Mucosa of descending colon (tissue), 3 donors: Measurements from ENCODE around the gene PTPRN2. TPM values are rescaled to one million over a fixed set of nuclear protein-coding genes. Genes with fewer than 3 reads are reported as not detected.
A peak's percentile ranks its signal among the peaks of the same experiment; 100 is the strongest.

Experiments used
- ATAC-seq: fragments of 200-7000 bp; cut with Tn5 transposase; one replicate; pipeline ENCODE4 v1.9.1; 2020; ENCODE audit warnings: mild to moderate bottlenecking, moderate library complexity
- DNase-seq, 3 donors: peaks; one replicate each; pipeline ENCODE4 v3.0.0-alpha.2; 2020
- H3K36me3 ChIP-seq: fragments of 200-600 bp; one replicate; pipeline ENCODE4 v1.8.0; 2021; ENCODE audit warnings: low read depth, mild to moderate bottlenecking
- H3K4me1 ChIP-seq: fragments of 200-600 bp; one replicate; pipeline ENCODE4 v1.8.0; 2021; ENCODE audit warnings: low read depth, mild to moderate bottlenecking
- H3K4me3 ChIP-seq: fragments of 200-600 bp; one replicate; pipeline ENCODE4 v1.8.0; 2021; ENCODE audit warnings: mild to moderate bottlenecking
- H3K9me3 ChIP-seq: fragments of 200-600 bp; one replicate; pipeline ENCODE4 v1.8.0; 2021; ENCODE audit warnings: mild to moderate bottlenecking
- intact Hi-C, 2 donors: fragments of 100-400 bp; cut with DNase I in 1 of 2; cut with micrococcal nuclease in 1 of 2; formaldehyde crosslinking; loops; one replicate each; pipeline versions ENCODE4 v1.11.0 to v1.11.1; 2022; cut with DNase I, micrococcal nuclease
- total RNA-seq, 3 donors: library from RNA; stranded (reverse); fragmentation: NEBNext Ultra II Directional in 2 of 3; extraction: Animal tissue kit (Norgen Biotek cat#: 25700) in 2 of 3; gene quantifications; one replicate each; pipeline versions ENCODE4 v1.2.1 to v1.2.4, GENCODE V29; 2021 to 2023
- TF ChIP-seq, protein P1 (sequence below): fragments of 200-600 bp; IDR thresholded peaks from one replicate; pipeline ENCODE4 v1.8.0; 2022; ENCODE audit warnings: antibody characterized with exemption, mild to moderate bottlenecking
- donor health status: DM: no; HTN: no; CAD: no; lungs with moderate emphysema.
- donor health status: DM: no; HTN: no; CAD: no.
- donor health status: DM: no; HTN: yes; CAD: no.

Gene PTPRN2
- total RNA-seq, 3 donors from 2014 or later = 12.5 to 28.0 (median 26.2) TPM

DNA sequence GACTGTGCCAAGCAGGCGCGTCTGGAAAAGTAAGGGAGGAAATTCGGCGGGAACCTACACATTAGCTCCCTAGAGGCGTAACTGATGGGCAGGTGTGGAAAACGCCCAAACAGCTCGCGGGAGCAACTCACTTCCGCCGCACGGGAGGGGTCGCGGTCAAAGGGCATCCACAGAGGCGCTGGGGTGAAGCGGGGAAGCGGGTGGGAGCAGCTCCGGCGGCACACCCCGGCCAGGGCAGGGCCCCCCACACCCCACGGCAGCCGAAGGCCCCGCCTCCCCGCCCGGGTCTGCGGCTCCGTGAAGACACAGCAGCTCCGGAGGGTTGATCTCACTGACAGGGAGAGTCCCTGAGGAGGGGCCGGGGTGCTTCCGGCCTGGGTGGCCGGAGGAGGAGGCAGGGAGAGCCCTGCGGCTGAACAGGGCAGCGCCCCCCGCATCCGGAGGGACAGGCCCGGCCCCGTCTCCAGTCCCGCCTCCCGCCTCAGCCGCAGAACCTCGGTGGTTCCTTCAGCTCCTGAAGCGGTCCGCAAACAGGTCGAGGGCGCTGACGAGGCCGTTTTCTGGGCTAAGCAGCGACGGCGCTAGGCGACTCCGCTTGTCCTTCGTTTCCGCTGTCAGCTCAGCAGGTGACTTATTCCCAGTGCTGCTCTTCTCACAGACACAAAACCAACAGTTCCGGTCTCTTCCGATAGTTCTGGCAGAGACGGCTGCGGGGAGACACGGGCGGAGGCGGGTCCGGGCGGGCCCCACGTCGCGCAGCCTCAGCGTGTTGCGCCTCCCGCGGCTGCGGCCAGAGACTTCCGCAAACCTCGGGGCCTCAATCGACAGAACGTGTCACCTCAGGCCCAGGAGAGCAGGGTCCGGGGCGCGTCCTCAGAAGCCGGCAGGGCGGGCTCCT lies 974.7 kb downstream of the PTPRN2 start:
- peak; percentile 78 for ATAC-seq
- intact Hi-C loops = no loop called here
- TF ChIP-seq, protein P1, sequence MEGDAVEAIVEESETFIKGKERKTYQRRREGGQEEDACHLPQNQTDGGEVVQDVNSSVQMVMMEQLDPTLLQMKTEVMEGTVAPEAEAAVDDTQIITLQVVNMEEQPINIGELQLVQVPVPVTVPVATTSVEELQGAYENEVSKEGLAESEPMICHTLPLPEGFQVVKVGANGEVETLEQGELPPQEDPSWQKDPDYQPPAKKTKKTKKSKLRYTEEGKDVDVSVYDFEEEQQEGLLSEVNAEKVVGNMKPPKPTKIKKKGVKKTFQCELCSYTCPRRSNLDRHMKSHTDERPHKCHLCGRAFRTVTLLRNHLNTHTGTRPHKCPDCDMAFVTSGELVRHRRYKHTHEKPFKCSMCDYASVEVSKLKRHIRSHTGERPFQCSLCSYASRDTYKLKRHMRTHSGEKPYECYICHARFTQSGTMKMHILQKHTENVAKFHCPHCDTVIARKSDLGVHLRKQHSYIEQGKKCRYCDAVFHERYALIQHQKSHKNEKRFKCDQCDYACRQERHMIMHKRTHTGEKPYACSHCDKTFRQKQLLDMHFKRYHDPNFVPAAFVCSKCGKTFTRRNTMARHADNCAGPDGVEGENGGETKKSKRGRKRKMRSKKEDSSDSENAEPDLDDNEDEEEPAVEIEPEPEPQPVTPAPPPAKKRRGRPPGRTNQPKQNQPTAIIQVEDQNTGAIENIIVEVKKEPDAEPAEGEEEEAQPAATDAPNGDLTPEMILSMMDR = no peak

DNA sequence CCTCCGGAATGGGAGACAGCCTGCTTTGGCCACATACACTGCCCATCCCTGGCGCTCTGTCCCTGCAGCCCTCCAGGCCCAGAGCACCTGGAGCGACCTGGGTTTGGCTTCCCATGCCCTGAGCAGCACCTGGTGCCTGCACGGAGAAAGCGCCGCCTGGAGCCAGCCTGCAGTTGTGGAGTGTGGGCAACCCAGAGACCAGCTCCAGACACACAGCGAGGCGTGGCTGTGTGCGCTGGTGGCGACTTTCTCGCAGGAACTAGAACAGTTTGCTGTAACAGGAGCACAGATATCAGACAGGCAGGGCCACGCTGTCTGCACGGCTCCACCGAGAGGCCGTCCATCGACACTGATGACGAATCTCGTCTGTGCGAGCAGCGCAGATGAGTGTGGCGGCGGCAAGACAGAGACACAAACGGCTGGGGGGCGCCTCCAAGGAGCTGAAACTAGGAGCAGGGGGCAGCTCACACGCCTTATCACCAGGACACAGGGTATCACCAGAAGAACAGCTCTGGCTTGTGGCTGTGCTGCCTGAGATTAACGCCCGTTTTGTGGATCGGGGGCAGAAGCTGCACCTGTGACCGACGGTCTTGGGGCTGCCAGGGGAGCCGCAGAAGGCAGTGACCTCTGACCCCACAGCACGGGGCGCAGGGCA lies 975.5 kb downstream of the PTPRN2 start:
- no peaks in the 10 kb centered on the region for H3K4me1 ChIP-seq
- no peak for DNase-seq
- H3K36me3 ChIP-seq = no peaks in the 10 kb centered on the region
- ATAC-seq = no peak
- H3K4me3 ChIP-seq = no peak overlapping the region
- no peaks in the 10 kb centered on the region for H3K9me3 ChIP-seq
- intact Hi-C loops = no loop called here
- TF ChIP-seq, protein P1 = no peak

More for the DNA sequence above, 974.7 kb downstream of the PTPRN2 start:
- H3K9me3 ChIP-seq = no peaks in the 10 kb centered on the region
- peak; percentile 42 to 77 (median 64) for DNase-seq
- no peaks in the 10 kb centered on the region for H3K4me1 ChIP-seq
- H3K4me3 ChIP-seq = peak overlapping the region; percentile 9
- no peaks in the 10 kb centered on the region for H3K36me3 ChIP-seq

DNA sequence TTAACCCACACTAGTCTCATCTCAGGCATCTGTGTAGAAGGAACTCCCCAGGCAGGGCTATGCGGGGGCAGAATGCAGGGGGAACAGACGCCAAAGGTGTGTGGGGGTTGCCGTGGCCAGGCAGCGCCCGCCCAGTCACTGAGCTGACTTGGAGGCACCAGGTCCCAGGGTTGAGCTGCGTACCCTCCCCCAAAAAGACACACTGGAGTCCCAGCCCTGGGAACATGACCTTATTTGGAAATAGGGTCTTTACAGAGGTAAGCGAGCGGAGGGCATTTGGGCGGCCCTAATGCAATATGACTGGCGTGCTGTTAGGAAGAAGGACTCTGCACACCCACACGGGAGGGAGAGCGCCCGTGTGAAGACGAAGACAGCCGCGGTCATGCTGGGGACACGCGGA lies 976.3 kb downstream of the PTPRN2 start:
- Histone ChIP-seq H3K9me3 (no peaks in the 10 kb centered on the region), H3K4me3 (no peak overlapping the region), H3K4me1 (no peaks in the 10 kb centered on the region), H3K36me3 (no peaks in the 10 kb centered on the region)
- no peak for ATAC-seq
- intact Hi-C loops = no loop called here
- no peak for DNase-seq
- TF ChIP-seq, protein P1 = no peak

DNA sequence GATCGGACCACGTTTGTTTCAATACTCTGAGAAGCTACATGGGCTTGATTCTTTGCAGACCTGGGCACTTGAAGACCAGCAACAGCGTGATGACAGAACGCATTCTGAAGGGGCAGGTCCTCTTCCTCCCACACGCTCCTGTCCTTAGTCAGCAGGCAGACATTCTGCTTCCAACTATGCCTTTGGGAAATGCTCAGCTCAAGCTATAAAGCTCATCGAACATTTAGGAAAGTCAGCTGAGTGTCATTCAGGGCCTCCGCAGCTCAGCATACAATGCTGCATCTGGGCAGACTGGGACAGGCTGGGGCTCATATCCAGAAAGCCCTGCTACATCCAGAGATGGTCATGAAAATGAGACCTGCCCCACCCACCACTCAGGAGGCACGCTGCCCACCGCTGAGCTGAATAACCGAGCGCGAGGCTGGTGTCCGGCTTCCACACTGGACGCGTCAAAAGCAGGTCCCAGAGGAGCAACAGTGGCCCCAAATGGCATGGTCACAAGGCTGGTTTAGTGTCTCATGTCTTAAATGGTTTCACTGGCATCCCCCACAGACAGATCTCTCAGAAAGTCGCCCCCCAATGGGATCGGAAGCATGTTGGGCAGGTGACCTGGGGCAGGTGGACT lies 976.8 kb downstream of the PTPRN2 start:
- TF ChIP-seq, protein P1 = no peak
- Histone ChIP-seq H3K4me1 (no peaks in the 10 kb centered on the region), H3K4me3 (no peak overlapping the region), H3K36me3 (no peaks in the 10 kb centered on the region), H3K9me3 (no peaks in the 10 kb centered on the region)
- intact Hi-C loops = no loop called here
- ATAC-seq (no peak), DNase-seq (no peak)

DNA sequence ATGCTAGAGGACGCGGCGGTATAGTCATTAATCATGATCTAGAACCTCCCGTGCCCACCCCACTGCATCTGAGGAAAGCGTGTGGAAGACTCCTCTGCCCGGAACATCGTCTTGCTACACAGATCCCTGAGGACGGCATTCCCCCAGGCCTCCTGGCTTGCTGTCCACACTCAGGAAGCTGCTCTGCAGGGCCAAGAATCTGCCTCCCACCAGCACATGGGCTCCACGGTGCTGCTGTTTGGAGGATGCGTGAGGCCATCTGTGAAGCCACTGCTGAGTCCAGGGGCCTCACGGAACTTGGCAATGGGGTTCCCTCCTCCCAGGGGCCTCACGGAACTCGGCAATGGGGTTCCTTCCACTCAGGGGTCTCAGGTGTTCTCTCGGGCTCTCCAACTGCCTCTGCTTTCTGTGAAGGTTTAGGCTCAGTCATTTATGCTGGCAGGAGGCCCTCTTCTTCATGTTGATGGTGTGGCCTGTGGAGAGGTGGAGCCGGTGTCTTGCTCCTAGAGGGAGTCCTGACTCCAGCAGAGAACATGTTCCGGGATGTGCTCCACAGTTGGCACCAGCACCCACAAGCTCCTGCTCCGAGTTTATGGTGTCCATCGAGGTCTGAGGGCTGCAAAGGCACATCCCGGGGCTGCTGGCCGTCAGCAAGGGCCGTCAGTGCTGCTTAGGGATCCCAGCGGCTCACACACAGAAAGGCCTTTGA lies 977.5 kb downstream of the PTPRN2 start:
- Histone ChIP-seq H3K4me1 (no peaks in the 10 kb centered on the region), H3K4me3 (no peak overlapping the region), H3K36me3 (no peaks in the 10 kb centered on the region), H3K9me3 (no peaks in the 10 kb centered on the region)
- DNase-seq = no peak
- ATAC-seq = no peak
- TF ChIP-seq, protein P1 = no peak
- intact Hi-C loops = no loop called here
